ENCODE results near the gene FAM120A.
"Not testable (repeated sequence)": the region's sequence is repeated elsewhere in the genome, so short reads cannot be mapped to it uniquely, and the experiment has no call there.

The FAM120A gene

GRCh38 chr9:93509084-93509483 is 57.6 kb downstream of the FAM120A start:
- no peak for DNase-seq (ENCODE audit: low read depth)

DNA sequence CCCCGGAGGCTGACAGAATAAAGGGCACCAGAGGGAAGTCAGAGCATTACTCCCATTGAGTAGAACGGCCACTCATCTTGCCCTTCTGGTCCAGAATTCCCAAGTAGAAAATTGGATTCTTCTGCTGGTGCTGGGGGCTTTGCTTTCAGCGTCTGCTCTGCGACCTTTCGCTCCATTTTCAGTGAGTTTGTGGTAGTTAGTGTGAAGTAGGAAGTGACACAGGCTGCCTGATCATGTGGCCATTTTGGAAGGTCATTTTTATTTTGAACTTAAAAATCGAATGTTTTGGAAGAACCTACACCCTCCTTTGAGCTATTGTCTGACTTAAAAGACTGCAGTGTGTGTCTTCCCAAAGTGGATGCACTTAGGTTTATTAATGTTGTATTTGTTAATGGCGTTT is 58.6 kb downstream of the FAM120A start:
- no peak for DNase-seq (ENCODE audit: low read depth)

DNA sequence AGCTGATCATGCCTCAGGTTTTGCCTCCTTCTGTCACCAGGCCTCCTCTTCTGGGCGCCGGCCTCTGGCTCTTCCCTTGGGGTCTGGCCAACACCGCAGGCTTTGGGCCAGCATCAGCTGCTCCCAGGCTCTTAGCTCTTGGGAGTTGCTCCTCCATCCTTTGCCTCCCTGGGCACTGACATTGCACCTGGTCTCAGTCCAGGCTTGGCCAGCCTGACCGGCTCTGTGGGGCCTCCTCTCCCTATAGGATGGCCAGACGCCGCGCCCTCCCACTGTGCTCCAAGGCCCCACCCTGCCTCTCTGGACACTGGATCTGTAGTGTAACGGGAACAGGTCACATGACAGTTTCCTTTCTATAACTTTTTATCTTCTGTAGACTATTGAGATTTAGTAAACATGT is 59.7 kb downstream of the FAM120A start:
- DNase-seq (ENCODE audit: low read depth) = not testable (repeated sequence)

- DNase-seq (ENCODE audit: low read depth) = not testable (repeated sequence)
These were observed 60.8 kb downstream of the FAM120A start for GRCh38 chr9:93512170-93512812.

- no peak for DNase-seq (ENCODE audit: low read depth)
These were observed 62.1 kb downstream of the FAM120A start for GRCh38 chr9:93513606-93514005.

DNA sequence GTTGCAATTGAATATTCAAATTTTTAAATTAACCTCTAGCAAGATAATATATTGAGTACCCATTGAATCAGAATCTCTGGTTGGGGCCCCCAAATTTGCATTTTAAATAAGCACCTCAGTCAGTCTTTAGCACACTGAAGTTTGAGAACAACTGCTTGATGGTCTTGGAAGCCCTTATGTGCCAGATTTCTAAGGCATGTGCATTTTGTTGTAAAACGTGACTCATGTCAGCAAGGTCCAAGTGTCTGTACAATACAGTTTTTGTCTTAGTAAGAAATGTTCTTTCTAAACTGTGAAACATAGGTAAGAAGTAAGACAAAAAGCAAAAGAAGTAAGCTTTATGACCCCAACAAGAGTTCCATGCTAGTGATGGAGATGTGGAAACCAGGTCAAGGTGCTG is 65.8 kb downstream of the FAM120A start:
- no peak for DNase-seq (ENCODE audit: low read depth)

GRCh38 chr9:93520523-93520922 is 69.0 kb downstream of the FAM120A start:
- DNase-seq (ENCODE audit: low read depth) = no peak

- DNase-seq (ENCODE audit: low read depth) = no peak
These were observed 71.3 kb downstream of the FAM120A start for GRCh38 chr9:93522736-93523135.

- no peak for DNase-seq (ENCODE audit: low read depth)
These were observed 72.1 kb downstream of the FAM120A start for GRCh38 chr9:93523518-93524144.

DNA sequence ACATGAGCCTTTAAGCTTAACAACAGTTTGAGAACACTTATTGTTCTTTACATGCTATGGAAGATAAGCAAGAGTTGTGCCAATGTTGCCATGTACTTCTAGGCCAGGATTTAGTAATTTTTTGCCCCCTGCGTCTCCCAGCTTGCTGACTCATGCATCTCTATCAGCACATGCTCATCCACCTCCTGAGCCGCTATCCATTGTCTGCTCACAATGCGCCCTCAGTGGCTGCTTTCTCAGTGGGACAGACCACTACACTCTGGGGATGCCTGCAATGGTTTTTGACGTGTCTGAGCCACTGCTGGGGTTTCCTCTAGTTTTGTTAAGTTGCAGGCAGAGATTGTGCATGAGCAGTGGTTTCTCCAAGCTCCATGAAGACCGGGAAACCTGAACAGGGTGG is 74.0 kb downstream of the FAM120A start:
- DNase-seq (ENCODE audit: low read depth) = no peak

DNA sequence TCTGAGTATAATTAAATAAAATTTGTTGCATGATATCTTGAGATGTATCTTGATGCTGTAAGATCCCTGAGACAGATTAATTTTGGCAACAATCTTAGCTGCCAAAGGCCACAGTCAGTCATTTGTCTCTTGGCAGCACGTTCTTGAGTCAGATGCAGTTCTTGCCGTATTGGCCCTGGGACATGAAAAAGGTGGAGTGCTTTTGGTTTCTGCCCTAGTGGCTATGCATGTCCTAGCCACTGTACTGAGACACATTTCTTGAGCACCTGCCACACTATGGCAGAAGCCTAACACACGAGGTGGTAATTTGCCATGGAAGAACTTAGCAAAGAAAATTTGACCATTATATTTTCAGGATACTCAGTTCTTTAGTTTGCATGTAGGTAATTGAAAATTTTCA is 79.9 kb downstream of the FAM120A start:
- no peak for DNase-seq (ENCODE audit: low read depth)

DNA sequence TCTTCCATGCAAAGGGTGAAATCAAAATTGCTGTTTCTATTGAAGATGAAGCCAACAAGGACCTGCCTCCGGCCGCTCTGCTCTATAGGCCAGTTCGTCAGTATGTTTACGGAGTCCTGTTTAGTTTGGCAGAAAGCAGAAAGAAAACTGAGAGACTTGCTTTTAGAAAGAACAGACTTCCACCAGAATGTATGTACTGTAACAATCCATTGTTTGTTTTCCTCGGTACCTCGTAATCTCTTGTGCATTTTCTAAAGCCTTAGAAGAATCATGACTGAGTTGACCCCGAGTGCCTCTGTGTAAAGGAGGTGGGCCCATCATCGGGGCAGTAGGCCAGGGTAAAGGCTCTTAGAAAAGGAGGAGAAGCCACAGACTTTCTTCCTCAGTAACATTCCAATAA is 80.7 kb downstream of the FAM120A start:
- no peak for DNase-seq (ENCODE audit: low read depth)

- no peak for DNase-seq (ENCODE audit: low read depth)
These were observed 82.4 kb downstream of the FAM120A start for GRCh38 chr9:93533863-93534262.

DNA sequence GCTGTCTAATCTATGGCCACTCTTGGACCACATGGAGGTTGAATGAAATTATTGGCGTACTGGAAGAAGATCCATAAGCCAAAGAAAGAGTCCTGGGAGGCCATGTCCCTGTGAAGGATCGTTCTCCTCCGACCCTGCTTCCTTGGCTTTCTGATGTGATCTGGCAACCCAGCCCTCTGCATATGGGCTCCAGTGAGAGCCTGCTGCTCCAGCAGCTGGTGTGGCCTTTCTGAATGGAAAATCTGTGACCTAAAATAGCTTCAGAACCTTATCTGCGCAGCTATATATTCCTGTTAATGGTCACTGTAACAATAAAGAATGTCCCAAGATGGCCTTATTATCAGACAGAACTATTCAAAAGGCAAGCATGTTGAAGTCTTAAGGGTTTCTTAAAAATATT is 84.7 kb downstream of the FAM120A start:
- DNase-seq (ENCODE audit: low read depth) = no peak

DNA sequence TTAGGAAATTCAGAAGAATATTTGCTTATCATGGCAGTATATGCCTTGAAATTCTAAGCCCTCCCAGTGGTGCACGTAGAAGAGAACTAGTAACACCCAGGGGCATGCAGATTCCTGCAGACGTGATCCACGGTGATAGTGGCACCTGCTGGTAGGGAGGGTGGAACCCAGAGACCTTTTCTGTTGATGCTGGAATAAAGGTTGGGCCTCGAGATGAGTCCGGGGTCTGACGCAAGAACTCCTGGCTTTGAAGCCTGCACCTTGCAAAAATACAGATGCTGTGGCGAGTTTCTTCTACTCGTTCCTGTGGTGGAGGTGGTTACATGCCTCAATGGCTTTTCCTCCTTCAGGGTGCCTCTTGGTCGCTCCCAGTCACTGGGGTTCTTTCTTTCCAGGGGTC is 85.4 kb downstream of the FAM120A start:
- no peak for DNase-seq (ENCODE audit: low read depth)

DNA sequence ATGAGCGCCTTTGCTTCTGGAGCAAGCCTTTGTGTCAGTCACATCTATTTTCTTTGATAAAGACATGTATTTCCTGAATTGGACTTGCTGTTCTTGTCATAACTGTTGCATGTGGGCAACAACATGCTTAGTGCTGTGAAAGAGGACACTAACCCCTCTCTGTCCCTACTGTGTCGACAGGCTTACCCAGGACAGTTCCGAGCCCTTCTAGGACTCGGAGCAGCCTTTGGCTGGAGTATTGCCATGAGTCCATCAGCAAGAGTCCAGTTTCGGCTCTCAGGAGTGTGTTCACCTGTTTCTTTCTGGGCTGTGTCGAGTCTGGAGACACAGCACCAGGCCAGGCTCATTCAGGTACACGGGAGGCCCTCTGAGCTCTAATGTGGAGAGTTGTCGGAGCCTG is 88.8 kb downstream of the FAM120A start:
- no peak for DNase-seq (ENCODE audit: low read depth)

DNA sequence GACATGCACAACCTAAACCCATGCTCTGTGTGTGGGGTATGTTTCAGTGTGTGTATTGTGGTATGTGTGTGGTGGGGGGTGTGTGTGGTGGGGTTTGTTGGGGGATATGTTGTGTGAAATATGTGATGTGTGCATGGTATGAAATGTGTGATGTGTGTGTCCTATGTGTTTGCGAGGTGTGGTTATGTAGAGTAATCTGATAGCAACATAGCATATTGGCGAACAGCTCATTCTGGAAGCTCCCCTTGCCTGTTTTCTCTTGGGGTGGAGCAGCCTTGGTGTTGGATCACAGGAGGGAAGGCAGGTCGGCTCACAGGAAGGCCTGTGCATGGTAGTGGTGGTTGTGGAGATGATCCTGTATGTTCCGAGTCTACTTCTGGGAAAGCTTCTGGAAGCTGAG is 89.5 kb downstream of the FAM120A start:
- no peak for DNase-seq (ENCODE audit: low read depth)

DNA sequence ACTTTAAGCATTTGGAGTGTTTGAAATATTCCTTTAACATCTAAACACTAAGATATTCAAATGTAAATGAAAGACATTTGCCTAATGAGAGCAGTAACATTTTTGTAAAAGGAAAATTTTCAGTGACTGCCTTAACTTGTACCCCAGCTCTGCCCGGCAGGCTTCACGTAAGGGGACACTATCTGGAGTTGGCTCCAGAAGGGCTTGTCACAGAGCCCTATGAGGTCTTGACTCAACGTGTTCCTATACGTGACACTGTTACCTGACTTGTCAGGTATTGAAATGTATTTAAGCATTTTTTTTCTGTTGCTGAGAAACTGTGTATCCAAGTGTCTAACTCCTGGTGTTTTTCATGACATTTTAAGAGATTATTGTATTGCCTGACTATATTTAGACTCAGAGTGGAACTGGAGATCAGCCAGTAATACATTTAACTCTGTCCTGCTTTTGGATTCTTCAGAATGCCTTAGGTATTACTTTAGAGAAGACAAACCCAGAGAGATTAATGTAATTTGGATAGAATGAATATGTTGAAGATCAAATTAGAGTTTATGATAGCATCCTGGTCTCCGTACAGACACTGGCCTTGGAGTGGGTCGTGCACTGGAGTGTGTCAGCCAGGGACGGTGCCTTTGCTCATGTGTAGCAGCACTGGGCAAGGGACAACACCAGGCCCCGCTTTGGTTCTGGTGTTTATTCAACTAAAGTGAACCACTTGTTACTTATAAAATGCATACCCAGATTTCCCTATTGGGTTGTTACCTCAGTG is 90.3 kb downstream of the FAM120A start:
- DNase-seq (ENCODE audit: low read depth) = no peak

- no peak for DNase-seq (ENCODE audit: low read depth)
These were observed 91.6 kb downstream of the FAM120A start for GRCh38 chr9:93543117-93543516.

- no peak for DNase-seq (ENCODE audit: low read depth)
These were observed 94.9 kb downstream of the FAM120A start for GRCh38 chr9:93546356-93546755.

DNA sequence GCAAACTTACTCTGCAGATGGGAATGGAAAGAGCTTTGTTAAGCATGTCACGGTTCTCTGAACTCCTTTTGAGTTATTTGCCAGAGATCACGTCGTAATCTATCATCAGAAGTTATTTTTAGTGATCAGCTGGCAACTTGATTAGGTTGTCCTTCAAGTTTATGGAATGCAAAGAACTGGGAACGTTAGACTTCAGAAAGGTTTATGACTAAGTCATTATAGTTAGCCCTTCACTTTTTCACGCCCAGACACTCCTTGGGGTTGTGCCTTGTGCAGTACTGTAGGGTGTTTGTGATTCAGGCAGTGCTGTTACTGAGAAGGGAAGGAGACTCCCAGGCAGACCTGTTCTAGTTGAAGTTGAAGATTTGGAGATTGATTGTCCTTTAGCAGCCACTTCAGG is 98.1 kb downstream of the FAM120A start:
- DNase-seq (ENCODE audit: low read depth) = no peak

DNA sequence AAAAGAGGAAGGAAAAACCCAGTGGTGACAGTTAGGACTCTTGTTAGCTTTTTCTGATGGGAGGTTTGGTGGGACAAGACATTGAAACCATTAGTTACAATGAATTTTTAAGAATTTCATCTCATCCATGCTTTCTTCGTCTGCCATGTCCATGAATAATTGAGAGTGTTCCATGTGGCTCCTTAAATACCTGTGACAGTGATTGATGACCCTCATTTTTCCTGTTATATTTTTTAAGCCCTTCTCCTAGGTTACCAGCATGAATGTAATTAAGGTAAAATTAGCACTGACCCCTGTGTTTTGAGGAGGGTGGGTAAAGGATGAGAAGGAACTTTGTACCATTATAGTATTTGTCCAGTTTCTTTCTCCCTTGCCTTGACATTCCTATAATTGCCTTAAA is 101.4 kb downstream of the FAM120A start:
- no peak for DNase-seq (ENCODE audit: low read depth)

- DNase-seq (ENCODE audit: low read depth) = no peak
These were observed 103.9 kb downstream of the FAM120A start for GRCh38 chr9:93555370-93555769.

Data from activated gamma-delta T cell treated with anti-CD3 and anti-CD28 coated beads, Interleukin-2, amount 50 U/mL, for 16 hours (primary cell).